AG04450 (cell line): ENCODE measurements around the gene CEP162. TPM values are rescaled to one million over a fixed set of nuclear protein-coding genes. Genes with fewer than 3 reads are reported as not detected.
"Not testable (repeated sequence)": the region's sequence is repeated elsewhere in the genome, so short reads cannot be mapped to it uniquely, and the experiment has no call there.

Experiments used
- CTCF ChIA-PET: fragments of 300-600, 350-600 bp; formaldehyde crosslinking; extraction: SDS; loops from one replicate; lab custom pipeline; 2022; ENCODE audit warnings: antibody characterized with exemption, inconsistent platforms; lab: Charles Lee
- POLR2A ChIA-PET: fragments of 350-600 bp; formaldehyde crosslinking; extraction: SDS; loops from one replicate; lab custom pipeline; 2021; ENCODE audit warnings: antibody characterized with exemption, inconsistent platforms; lab: Yijun Ruan, JAX
- DNase-seq: peaks from one replicate; pipeline ENCODE4 v3.0.0-alpha.2; 2011; ENCODE audit warnings: low read depth, low spot score
- H3K27ac ChIP-seq: one replicate; pipeline ENCODE4 v1.5.1; 2012; ENCODE audit warnings: low read depth, low read length, control low read depth
- H3K27me3 ChIP-seq: one replicate; pipeline ENCODE4 v1.6.0; 2012; ENCODE audit warnings: low read length; ENCODE audit not compliant: control insufficient read depth, insufficient read depth
- H3K4me3 ChIP-seq: 2 replicates; pipeline ENCODE4 v1.5.1; 2011; ENCODE audit warnings: mild to moderate bottlenecking, low read depth, low read length, control low read depth
- H3K9me3 ChIP-seq: 2 replicates; pipeline ENCODE4 v1.5.1; 2012; ENCODE audit warnings: low read length; ENCODE audit not compliant: control insufficient read depth, insufficient read depth
- CTCF ChIP-seq: IDR thresholded peaks from 2 replicates; pipeline ENCODE4 v1.5.1; 2011; ENCODE audit warnings: low read depth, low read length, control low read depth, inconsistent platforms
- polyA plus RNA-seq: library from polyadenylated mRNA; depleted of rRNA; stranded (reverse); fragments of >200 nt; gene quantifications from 2 replicates; pipeline ENCODE4 v1.2.3, GENCODE V29; 2011

CEP162 gene
- polyA plus RNA-seq, 1 experiment = 5.3 TPM

DNA sequence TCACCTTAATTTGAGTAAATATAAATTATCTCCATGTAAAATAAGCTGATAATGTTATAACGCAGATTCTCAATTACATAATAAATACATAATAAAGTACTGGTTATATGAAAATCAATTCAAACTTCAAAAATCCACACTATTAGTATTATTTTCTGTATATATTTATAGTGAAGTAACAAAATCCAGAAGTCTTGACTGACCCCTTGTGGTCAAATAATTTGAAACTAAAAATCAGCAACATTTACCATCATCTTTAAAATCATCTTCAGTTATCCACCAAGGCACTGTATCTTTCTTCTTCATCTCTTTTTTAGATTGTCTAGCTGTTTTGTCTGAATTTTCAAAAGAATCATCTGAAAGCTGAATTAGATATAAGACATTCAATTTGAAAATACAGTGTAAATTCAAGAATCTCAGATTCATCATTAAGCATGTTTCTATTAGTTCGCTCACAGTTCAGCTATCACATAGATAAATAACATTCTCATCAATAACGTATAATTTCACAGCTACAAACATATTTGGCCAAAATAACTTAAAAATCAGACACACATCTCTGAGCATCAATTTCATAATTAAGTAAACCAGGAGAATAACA, 6.5 kb downstream of the CEP162 start:
- Histone ChIP-seq H3K9me3 (no peaks in the 10 kb centered on the region), H3K27me3 (no peaks in the 10 kb centered on the region), H3K27ac (no peak overlapping the region), H3K4me3 (no peak overlapping the region)
- DNase-seq = no peak
- ChIA-PET POLR2A (no interaction called here), CTCF (interaction anchor here (0.6 to 4.5 kb wide), 21 partner anchors 10 to 1103 kb away, joined by 3 to 108 read pairs (median 4); partner anchors contain the start of gene CYB5R4)
- TF ChIP-seq CTCF = peak; percentile 50

DNA sequence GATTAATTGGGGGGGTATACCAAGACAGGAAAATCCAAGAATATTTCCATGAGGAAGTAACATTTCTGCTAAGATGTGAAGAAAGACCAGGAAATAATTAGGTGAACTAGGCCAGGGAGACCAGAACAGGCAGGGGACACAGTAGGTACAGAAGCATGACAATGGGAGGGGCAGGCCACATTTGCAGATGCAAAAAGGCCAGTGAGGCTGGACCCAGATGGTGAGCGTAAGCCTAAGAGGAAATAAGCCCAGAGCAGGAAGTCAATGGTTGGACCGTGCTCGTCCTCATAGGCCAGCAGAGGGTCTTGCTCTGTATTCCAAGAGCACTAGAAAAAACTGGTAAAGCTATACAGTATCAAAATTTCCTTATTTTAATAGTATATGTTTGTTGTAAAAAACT, 9.4 kb downstream of the CEP162 start:
- TF ChIP-seq CTCF = no peak
- CTCF ChIA-PET = interaction anchor here (0.7 to 3.4 kb wide), 4 partner anchors 16 to 603 kb away, joined by 3 to 56 read pairs (median 6); no protein-coding TSS in a partner anchor
- POLR2A ChIA-PET = no interaction called here

DNA sequence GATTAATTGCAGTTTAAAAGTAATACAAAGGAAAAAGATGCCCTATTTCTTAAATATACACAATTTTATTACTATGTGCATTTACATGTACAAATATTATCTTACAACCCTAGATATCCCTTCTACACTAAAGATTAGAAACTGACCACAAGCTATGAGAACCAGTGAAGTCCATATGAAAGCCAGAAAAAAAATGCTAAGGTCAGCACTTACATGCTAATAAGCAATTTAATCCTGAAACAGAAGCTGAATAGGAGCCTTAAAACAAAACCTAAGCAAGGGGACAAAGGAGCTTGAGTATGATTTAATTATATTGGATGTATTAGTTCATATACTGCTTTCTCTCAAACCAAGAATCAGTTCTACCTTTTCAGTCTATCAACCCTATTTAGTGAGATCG, 14.2 kb downstream of the CEP162 start:
- CTCF ChIA-PET = interaction anchor here (0.8 to 2.8 kb wide), 4 partner anchors 9 to 1269 kb away, joined by 3 to 13 read pairs (median 4); partner anchors contain the start of gene CEP162
- no peak for DNase-seq

More for the DNA sequence above, 9.4 kb downstream of the CEP162 start:
- Histone ChIP-seq H3K27me3 (no peaks in the 10 kb centered on the region), H3K27ac (no peak overlapping the region), H3K9me3 (no peaks in the 10 kb centered on the region), H3K4me3 (no peak overlapping the region)
- no peak for DNase-seq

GRCh38 chr6:84204011-84204410, 23.4 kb downstream of the CEP162 start:
- TF ChIP-seq CTCF = no peak
- no peak for DNase-seq
- Histone ChIP-seq H3K27ac (no peak overlapping the region), H3K9me3 (no peaks in the 10 kb centered on the region), H3K4me3 (no peak overlapping the region), H3K27me3 (no peaks in the 10 kb centered on the region)
- POLR2A ChIA-PET = no interaction called here
- CTCF ChIA-PET = interaction anchor here (1.0 kb wide), 1 partner anchor 17 kb away, joined by 4 read pairs; no protein-coding TSS in a partner anchor

More for the DNA sequence above, 14.2 kb downstream of the CEP162 start:
- Histone ChIP-seq H3K9me3 (no peaks in the 10 kb centered on the region), H3K27ac (no peak overlapping the region), H3K4me3 (no peak overlapping the region), H3K27me3 (no peaks in the 10 kb centered on the region)
- POLR2A ChIA-PET = no interaction called here
- no peak for TF ChIP-seq CTCF

DNA sequence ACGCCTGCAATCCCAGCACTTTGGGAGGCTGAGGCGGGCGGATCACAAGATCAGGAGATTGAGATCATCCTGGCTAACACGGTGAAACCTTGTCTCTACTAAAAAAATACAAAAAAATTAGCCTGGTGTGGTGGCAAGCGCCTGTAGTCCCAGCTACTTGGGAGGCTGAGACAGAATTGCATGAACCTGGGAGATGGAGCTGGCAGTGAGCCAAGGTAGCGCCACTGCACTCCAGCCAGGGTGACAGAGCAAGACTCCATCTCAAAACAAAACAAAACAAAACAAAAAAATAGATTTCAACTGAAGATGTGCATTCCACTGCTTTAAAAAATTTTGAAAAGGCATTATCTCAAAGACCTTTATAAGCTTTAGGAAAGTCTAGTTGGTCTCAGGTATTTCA, 27.5 kb downstream of the CEP162 start:
- CTCF ChIA-PET = interaction anchor here (0.8 to 1.8 kb wide), 2 partner anchors 27 to 585 kb away, joined by 3 to 5 read pairs; partner anchors contain the start of gene CEP162
- H3K4me3 ChIP-seq, H3K27me3 ChIP-seq, H3K9me3 ChIP-seq, POLR2A ChIA-PET, DNase-seq, H3K27ac ChIP-seq: not testable (repeated sequence)
